A549 (cell line): ENCODE results near the gene RAVER1.

Experiments
- CTCF ChIP-seq: fragments of >200 bp; sonication (Bioruptor Twin); formaldehyde crosslinking; IDR thresholded peaks from 3 replicates; pipeline ENCODE4 v1.5.1; 2016
- EHMT2 ChIP-seq: fragments of 200-600 bp; sonication (generic); IDR thresholded peaks from 2 replicates; pipeline ENCODE4 v1.6.1; 2016; ENCODE audit warnings: antibody characterized with exemption, low read depth, mild to moderate bottlenecking, moderate library complexity
- KDM1A ChIP-seq: fragments of 200-600 bp; sonication (generic); IDR thresholded peaks from 2 replicates; pipeline ENCODE4 v1.6.1; 2016; ENCODE audit warnings: low read depth, mild to moderate bottlenecking
- NR3C1 ChIP-seq: fragments of >200 bp; sonication (Bioruptor Twin); formaldehyde crosslinking; IDR thresholded peaks from 3 replicates; pipeline ENCODE4 v1.6.1; 2017
- POLR2A ChIP-seq: IDR thresholded peaks from 2 replicates; pipeline ENCODE4 v1.6.1; 2012; ENCODE audit warnings: mild to moderate bottlenecking, low read length
- RFX5 ChIP-seq: fragments of 450-650 bp; IDR thresholded peaks from 2 replicates; pipeline ENCODE4 v1.7.1; 2014; ENCODE audit warnings: antibody characterized with exemption, mild to moderate bottlenecking, moderate library complexity
- RNF2 ChIP-seq: fragments of 200-600 bp; sonication (generic); IDR thresholded peaks from 2 replicates; pipeline ENCODE4 v1.6.1; 2016; ENCODE audit warnings: low read depth, mild to moderate bottlenecking, antibody characterized with exemption, moderate library complexity, borderline replicate concordance

- TF ChIP-seq CTCF: no peak
- no peak for TF ChIP-seq RNF2
- no peak for TF ChIP-seq KDM1A
- TF ChIP-seq POLR2A: no peak
- TF ChIP-seq NR3C1: no peak
- no peak for TF ChIP-seq EHMT2
- no peak for TF ChIP-seq RFX5
Observed at GRCh38 chr19:10284960-10285278, 48.4 kb downstream of the RAVER1 start.
